Gastrocnemius medialis (tissue), 4 donors: ENCODE data around the gene KAZN. TPM values are rescaled to one million over a fixed set of nuclear protein-coding genes. Genes with fewer than 3 reads are reported as not detected.

ENCODE experiments used
- ATAC-seq, 2 donors: fragments of 150-250 bp; one replicate each; pipeline ENCODE4 v1.9.1; 2016
- DNase-seq, 2 donors: peaks; one replicate each; pipeline ENCODE4 v3.0.0-alpha.2; 2019
- H3K27ac ChIP-seq, 4 donors: fragments of 200-600 bp; sonication (generic); 1 replicate in 1 of 4; 2 replicates in 3 of 4; pipeline ENCODE4 v1.5.1; 2016 to 2018; ENCODE audit warnings: mild to moderate bottlenecking in 2 of 4, moderate library complexity in 1 of 4
- H3K27me3 ChIP-seq, 3 donors: fragments of 200-600 bp; sonication (generic) in 2 of 3; 1 replicate in 1 of 3; 2 replicates in 2 of 3; pipeline versions ENCODE4 v1.5.1 to v1.6.0; 2016 to 2019; ENCODE audit warnings: mild to moderate bottlenecking in 1 of 3, moderate library complexity in 1 of 3
- H3K36me3 ChIP-seq, 2 donors: fragments of 200-600 bp; sonication (generic) in 1 of 2; one replicate each; pipeline ENCODE4 v1.5.1; 2017 to 2018
- H3K4me1 ChIP-seq, 2 donors: fragments of 200-600 bp; sonication (generic) in 1 of 2; one replicate each; pipeline ENCODE4 v1.5.1; 2016 to 2017; ENCODE audit warnings: mild to moderate bottlenecking in 2 of 2
- H3K4me3 ChIP-seq, 4 donors: fragments of 200-600 bp; sonication (generic) in 3 of 4; 1 replicate in 1 of 4; 2 replicates in 3 of 4; pipeline ENCODE4 v1.5.1; 2016 to 2019; ENCODE audit warnings: mild to moderate bottlenecking in 2 of 4
- H3K9me3 ChIP-seq, 3 donors: fragments of 200-600 bp; sonication (generic) in 2 of 3; 1 replicate in 1 of 3; 2 replicates in 2 of 3; pipeline ENCODE4 v1.5.1; 2016 to 2019
- POLR2A ChIP-seq, 2 donors: fragments of 450-650 bp; IDR thresholded peaks; one replicate each; pipeline ENCODE4 v1.6.1; 2017; ENCODE audit warnings: antibody characterized with exemption in 2 of 2, mild to moderate bottlenecking in 2 of 2, moderate library complexity in 2 of 2
- in situ Hi-C, 4 donors: fragments of 200-750 bp; cut with MboI; loops; one replicate each; pipeline versions ENCODE4 v1.15.0 to v1.8.0; 2017; ENCODE audit warnings: low sequenced_read_pairs in 4 of 4
- intact Hi-C: fragments of 100-400 bp; cut with DNase I; formaldehyde crosslinking; loops from one replicate; pipeline ENCODE4 v1.15.1; 2023; ENCODE audit warnings: low total_unique reads
- total RNA-seq, 4 donors: library from RNA; depleted of rRNA; stranded (reverse); fragments of >200 nt; gene quantifications; one replicate each; pipeline versions ENCODE4 v1.1.0 to v1.2.3, GENCODE V29; 2016
- TF ChIP-seq, protein P1 (sequence below), 5 experiments: fragments of 450-650 bp in 3 of 5; fragments of 200-600 bp in 2 of 5; sonication (generic) in 2 of 5; IDR thresholded peaks in 4 of 5; conservative IDR thresholded peaks in 1 of 5; 1 replicate in 4 of 5; 2 replicates in 1 of 5; pipeline ENCODE4 v1.5.1; 2016 to 2019; ENCODE audit warnings: antibody characterized with exemption in 5 of 5, mild to moderate bottlenecking in 3 of 5, moderate library complexity in 3 of 5

Gene KAZN
- total RNA-seq, 4 donors from 2014 or later, result 0.05 to 2.2 (median 1.00) TPM

DNA sequence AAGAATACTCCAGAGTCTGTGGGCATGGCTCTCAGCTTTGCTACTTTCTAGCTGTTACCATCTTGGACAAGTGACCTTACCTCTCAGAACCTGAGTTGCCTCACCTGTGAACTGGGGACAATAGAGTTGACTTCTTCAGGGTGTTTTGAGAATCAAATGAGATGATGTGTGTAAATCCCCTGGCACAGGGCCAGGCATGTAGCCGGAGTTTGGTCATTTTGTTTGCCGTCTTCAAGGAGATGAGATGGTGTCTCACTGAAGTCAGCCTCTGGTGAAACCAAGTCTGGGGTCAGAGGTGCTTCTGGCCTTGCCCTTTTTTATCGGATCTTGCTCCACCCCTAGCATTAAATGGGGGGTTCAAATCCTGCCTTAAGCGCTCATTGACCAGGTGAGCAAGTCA is 405.9 kb downstream of the KAZN start:
- no peak overlapping the region for H3K4me3 ChIP-seq
- in situ Hi-C loops, result no loop called here

DNA sequence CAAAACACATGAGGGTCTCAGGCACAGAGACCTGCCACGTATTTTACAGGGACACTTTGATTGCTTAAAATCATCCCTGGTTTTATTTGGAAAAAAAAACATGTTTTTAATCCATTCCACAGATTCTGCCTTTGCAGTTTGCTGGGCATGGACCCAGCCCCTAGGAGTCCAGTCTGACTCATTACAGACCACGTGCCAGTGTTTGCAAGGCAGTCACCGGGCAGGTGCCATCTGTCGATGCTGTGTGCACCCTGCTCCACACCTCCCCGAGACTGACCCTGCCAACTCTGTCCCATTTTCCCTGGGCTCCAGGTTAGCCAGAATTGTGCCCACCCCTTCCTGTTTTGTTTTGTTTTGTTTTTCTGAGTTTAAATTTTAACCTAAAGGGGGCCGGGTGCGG is 406.6 kb downstream of the KAZN start:
- H3K27ac ChIP-seq, result no peak overlapping the region
- H3K9me3 ChIP-seq, result no peaks in the 10 kb centered on the region
- H3K36me3 ChIP-seq, result no peaks in the 10 kb centered on the region
- no peak for ATAC-seq
- no peak for DNase-seq
- no peaks in the 10 kb centered on the region for H3K4me1 ChIP-seq
- intact Hi-C loops, result no loop called here
- no peak overlapping the region for H3K4me3 ChIP-seq
- in situ Hi-C loops, result no loop called here
- TF ChIP-seq, protein P1, sequence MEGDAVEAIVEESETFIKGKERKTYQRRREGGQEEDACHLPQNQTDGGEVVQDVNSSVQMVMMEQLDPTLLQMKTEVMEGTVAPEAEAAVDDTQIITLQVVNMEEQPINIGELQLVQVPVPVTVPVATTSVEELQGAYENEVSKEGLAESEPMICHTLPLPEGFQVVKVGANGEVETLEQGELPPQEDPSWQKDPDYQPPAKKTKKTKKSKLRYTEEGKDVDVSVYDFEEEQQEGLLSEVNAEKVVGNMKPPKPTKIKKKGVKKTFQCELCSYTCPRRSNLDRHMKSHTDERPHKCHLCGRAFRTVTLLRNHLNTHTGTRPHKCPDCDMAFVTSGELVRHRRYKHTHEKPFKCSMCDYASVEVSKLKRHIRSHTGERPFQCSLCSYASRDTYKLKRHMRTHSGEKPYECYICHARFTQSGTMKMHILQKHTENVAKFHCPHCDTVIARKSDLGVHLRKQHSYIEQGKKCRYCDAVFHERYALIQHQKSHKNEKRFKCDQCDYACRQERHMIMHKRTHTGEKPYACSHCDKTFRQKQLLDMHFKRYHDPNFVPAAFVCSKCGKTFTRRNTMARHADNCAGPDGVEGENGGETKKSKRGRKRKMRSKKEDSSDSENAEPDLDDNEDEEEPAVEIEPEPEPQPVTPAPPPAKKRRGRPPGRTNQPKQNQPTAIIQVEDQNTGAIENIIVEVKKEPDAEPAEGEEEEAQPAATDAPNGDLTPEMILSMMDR (IDR thresholded peaks at IDR 0.05 in 4 of 5, conservative IDR thresholded peaks at IDR 0.05 in 1 of 5), result no peak
- TF ChIP-seq POLR2A (IDR thresholded peaks at IDR 0.05), result no peak
- no peaks in the 10 kb centered on the region for H3K27me3 ChIP-seq

More for the DNA sequence above, 405.9 kb downstream of the KAZN start:
- TF ChIP-seq, protein P1 (IDR thresholded peaks at IDR 0.05 in 4 of 5, conservative IDR thresholded peaks at IDR 0.05 in 1 of 5), result no peak
- TF ChIP-seq POLR2A (IDR thresholded peaks at IDR 0.05), result no peak
- intact Hi-C loops, result no loop called here
- Histone ChIP-seq H3K27ac (no peak overlapping the region), H3K27me3 (no peaks in the 10 kb centered on the region), H3K4me1 (no peaks in the 10 kb centered on the region), H3K36me3 (no peaks in the 10 kb centered on the region), H3K9me3 (no peaks in the 10 kb centered on the region)
- DNase-seq (no peak), ATAC-seq (no peak)

DNA sequence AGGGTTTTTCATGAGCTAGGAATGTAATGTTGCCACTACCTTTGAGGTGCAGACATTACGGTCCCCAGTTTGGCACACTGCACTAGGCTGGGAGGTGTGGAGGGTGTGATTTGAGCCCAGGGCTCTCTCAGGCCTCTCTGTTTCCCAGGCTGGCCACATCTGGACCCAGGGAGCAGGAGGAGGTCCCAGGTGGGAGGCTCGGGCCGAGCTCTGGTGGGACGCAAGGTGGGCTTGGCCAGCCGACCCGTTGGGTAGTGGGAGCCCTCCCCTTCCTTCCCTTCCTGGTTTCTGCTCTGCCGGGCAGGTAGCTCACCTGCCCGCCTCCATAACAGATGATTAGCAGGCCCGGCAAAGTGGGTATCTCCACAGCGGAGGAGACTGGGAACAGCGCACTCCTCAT is 408.9 kb downstream of the KAZN start:
- H3K9me3 ChIP-seq, result no peaks in the 10 kb centered on the region
- in situ Hi-C loops (no loop called here), intact Hi-C loops (no loop called here)
- H3K36me3 ChIP-seq, result no peaks in the 10 kb centered on the region
- DNase-seq, result no peak
- ATAC-seq, result no peak
- no peak overlapping the region for H3K4me3 ChIP-seq
- H3K27me3 ChIP-seq, result no peaks in the 10 kb centered on the region
- TF ChIP-seq, protein P1 (IDR thresholded peaks at IDR 0.05 in 4 of 5, conservative IDR thresholded peaks at IDR 0.05 in 1 of 5), result no peak
- TF ChIP-seq POLR2A (IDR thresholded peaks at IDR 0.05), result no peak
- peak overlapping the region in 2 of 4 donors; percentile 6 to 36 for H3K27ac ChIP-seq
- H3K4me1 ChIP-seq, result no peaks in the 10 kb centered on the region

DNA sequence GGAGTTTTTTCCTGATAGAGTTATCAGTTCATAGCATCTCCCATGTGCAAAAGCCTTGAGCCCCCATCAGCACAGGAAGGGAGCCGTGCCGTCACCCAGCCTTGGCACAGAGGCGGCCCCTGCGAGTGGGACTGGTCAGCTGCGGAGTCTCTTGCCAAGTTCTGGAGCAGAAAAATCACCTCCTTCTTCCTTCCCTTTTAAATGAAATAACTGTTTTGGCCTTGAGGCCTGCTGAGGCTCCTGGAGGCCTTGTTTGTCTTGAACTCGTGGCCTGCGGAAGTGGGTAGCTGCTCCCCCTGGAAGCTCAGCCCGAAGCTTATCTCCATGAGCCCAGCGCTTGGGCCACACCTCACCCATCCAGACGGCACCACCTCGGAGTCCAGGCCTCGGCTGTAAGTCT is 409.4 kb downstream of the KAZN start:
- no peak for TF ChIP-seq POLR2A (IDR thresholded peaks at IDR 0.05)
- TF ChIP-seq, protein P1 (IDR thresholded peaks at IDR 0.05 in 4 of 5, conservative IDR thresholded peaks at IDR 0.05 in 1 of 5), result no peak
- in situ Hi-C loops, result no loop called here
- Histone ChIP-seq H3K4me1 (no peaks in the 10 kb centered on the region), H3K36me3 (no peaks in the 10 kb centered on the region), H3K9me3 (no peaks in the 10 kb centered on the region), H3K27ac (peak overlapping the region in 2 of 4 donors; percentile 36 to 53), H3K4me3 (no peak overlapping the region), H3K27me3 (no peaks in the 10 kb centered on the region)
- ATAC-seq (peak; percentile 16 to 21), DNase-seq (no peak)
- intact Hi-C loops, result no loop called here
